CMK (cell line): ENCODE results near the gene SLC26A2.
A peak's percentile ranks its signal among the peaks of the same experiment; 100 is the strongest.
"Not testable (repeated sequence)": the region's sequence is repeated elsewhere in the genome, so short reads cannot be mapped to it uniquely, and the experiment has no call there.

Experiments used
- DNase-seq: peaks from one replicate; pipeline ENCODE4 v3.0.0-alpha.2; 2010; ENCODE audit warnings: low read depth

SLC26A2 gene

DNA sequence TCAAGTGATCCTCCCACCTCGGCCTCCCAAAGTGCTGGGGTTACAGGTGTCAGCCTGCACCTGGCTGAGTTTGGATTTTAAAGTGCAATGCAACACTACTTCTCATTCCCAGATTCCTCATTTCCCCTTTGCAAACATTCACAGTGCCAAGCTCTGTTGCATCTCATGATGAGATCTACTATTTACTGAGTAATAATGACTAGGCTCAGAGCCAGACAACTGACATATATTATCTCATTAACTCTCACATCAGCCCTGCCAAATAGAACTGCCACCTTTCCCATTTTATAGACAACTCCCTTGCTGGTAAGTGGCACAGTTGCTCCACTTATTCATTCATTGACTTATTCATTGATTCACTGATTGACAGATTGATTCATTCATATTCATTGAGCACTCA lies 22.9 kb upstream of the SLC26A2 start:
- DNase-seq, result no peak

GRCh38 chr5:149938279-149938678 lies 22.3 kb upstream of the SLC26A2 start:
- no peak for DNase-seq

- no peak for DNase-seq
Observed at GRCh38 chr5:149938791-149939358, 21.7 kb upstream of the SLC26A2 start.

GRCh38 chr5:149939546-149939945 lies 21.0 kb upstream of the SLC26A2 start:
- no peak for DNase-seq

GRCh38 chr5:149940077-149940574 lies 20.4 kb upstream of the SLC26A2 start:
- no peak for DNase-seq

DNA sequence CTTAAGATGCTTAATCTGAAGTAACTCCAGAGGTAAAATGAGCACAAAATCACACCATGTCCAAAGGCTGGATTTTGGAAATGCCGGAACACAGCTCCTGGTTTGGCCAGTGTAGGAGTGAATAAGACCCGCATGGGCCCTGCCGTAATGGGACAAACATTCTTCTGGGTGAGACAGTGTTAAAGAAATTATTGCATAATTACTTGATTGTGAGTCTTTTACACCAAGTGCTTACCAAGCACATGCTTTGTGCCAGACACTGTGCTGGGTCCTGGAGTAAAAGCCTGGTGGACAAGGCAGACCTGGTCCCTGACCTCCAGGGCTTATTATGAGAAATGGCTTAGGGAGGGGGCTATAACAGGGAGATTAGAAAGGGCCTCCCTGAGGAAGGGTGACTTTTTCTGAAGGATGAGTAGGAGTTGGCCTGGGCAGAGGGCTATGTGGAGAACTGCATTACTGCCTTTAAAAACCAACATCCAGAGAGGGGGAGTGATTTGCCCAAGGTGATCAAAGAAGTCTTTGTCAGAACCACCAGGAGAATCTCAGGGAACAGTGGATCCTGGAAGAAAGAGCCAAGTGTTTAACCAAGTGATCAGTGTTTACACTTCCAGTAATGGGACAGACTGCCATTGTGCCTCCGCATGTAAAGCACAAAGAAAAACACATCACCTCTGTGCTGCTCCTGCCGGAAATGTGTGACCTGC lies 19.5 kb upstream of the SLC26A2 start:
- DNase-seq, result no peak

DNA sequence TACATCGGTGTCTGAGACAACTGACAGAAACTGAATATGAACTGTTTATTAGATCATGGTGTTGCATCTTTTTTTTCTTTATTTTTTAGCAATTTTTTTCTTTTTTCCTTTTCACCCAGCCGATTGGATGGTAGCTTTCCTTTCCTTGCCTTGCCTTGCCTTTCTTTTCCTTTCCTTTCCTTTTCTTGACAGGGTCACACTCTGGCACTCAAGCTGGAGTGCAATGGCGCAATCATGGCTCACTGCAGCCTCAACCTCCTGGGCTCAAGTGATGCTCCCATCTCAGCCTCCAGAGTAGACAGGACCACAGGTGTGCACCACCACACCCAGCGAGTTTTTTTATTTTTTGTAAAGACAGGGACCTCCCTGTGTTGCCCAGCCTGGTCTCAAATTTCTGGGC lies 18.8 kb upstream of the SLC26A2 start:
- DNase-seq, result no peak

GRCh38 chr5:149942199-149942598 lies 18.4 kb upstream of the SLC26A2 start:
- no peak for DNase-seq

DNA sequence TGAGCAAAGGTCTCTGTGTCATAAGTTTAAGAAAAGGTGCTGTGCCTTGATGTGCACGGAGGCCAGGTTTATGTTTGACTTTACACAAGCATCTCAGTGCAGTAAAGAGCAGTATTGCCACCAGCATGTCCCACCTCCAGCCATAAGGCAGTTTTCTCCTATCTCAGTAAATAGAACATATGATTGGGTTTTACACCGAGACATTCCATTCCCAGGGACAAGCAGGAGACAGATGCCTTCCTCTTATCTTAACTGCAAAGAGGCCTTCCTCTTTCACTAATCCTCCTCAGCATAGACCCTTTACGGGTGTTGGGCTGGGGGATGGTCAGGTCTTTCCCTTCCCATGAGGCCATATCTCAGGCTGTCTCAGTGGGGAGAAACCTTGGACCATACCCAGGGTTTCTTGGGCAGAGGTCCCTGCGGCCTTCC lies 17.8 kb upstream of the SLC26A2 start:
- not testable (repeated sequence) for DNase-seq

DNA sequence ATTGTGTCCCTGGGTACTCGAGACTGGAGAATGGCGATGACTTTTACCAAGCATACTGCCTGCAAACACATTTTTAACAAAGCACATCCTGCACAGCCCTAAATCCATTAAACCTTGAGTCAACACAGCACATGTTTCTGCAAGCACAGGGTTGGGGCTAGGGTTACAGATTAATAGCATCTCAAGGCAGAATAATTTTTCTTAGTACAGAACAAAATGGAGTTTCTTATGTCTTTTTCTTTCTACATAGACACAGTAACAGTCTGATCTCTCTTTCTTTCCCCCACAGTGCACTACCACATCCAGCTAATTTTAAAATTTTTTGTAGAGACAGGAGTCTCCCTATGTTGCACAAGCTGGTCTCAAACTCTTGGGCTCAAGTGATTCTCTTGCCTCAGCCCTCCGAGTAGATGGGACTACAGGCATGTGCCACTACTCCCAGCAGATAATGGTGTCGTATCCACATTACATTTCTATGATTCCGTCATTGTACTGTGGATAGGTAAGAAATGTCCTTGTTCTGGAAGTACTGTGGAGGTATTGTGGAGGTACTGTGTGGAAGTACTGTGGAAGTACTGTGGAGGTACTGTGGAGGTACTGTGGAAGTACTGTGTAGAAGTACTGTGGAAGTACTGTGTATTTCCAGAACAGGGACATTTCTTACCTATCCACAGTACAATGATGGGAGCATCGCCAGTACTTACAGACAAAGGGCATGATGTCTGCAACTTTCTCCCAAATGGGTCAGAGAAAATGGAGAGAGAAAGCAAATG lies 17.2 kb upstream of the SLC26A2 start:
- DNase-seq, result not testable (repeated sequence)

- DNase-seq, result no peak
Observed at GRCh38 chr5:149944666-149945065, 15.9 kb upstream of the SLC26A2 start, which contains the start of gene PDE6A. Gene PDE6A, minus strand, starts transcription at chr5:149944793. Its CDS starts 120 bp downstream, at chr5:149944673.

DNA sequence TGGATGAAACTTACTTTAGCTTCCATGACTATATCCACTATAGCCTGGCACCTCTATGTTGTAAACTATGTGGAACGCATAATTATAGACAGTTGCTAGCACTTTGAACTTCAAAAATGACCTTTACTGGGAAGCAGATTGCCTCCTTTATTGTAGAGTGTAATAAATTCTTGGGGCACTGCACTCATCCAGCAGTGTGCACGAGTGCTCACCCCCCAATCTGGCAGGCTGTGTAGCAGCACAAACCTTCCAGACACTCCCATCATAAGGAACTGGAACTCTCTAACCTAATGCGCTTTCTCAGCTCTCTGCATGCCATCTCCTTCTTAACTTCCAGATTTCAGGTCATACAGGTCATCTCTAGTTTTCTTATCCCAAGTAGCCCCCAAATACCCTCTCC lies 14.4 kb upstream of the SLC26A2 start:
- DNase-seq, result no peak

DNA sequence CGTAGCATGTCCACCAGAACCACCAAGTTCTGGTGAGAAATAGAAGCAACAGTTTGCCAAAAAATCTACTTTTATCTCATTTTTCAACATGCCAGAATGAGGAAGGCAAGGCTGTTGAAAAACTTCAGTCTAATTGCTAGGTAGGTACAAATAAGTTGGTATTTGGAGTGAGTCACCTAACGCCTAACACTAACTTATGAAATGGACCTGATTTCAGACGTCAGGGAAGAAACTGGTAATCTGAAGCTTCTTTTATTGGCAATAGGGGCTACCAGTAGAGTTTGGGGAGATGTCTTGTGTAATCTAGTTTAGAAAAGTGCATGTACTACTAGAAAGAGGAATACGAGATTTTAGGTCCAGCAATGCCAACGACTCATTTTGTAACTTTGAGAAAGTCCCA lies 11.6 kb upstream of the SLC26A2 start:
- no peak for DNase-seq

DNA sequence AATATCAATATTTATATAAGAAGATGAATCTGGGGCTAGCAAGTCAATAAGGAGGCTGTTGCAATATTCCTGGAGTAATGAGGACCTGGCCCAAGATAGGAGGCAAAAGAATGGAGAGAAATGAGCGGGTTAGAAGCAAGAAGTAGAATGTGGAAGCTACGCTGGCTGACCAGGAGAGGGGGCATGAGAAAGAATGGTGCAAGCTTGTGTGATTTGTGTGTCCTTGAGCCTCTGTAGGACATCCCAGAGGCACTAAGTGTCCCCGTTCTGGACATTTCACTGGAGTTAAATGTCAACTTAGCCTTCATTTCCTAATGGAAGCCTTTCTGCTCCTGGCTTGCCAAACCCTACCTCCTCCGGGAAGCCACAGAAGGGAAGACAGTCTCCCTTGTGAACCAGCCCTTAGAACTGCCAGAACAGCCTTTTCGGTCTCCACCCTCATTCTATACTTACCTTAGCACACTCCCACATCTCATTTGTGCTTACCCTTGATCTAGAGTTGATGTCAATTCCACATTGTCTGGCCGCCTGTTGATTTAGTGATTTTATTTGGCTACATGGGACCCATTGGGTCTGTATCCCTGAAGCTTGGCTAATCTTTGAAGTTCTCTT lies 9.3 kb upstream of the SLC26A2 start:
- DNase-seq, result no peak

GRCh38 chr5:149953436-149954121 lies 7.0 kb upstream of the SLC26A2 start:
- no peak for DNase-seq

- no peak for DNase-seq
Observed at GRCh38 chr5:149954798-149955197, 5.8 kb upstream of the SLC26A2 start.

DNA sequence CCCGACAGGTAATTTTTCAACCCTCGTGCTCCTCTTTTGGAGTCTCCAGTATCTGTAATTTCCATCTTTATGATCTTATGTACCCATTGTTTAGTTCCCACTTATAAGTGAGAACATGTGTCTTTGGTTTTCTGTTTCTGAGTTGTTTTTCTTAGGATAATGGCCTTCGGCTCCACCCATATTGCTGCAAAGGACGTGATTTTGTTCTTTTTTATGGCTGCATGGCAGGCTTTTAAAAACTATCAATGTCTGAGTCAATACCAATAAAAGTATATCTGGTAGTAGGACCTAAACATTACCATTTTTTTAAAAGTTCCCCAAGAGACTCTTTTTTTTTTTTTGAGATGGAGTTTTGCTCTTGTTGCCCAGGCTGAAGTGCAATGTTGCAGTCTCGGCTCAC lies 3.9 kb upstream of the SLC26A2 start:
- DNase-seq, result no peak

DNA sequence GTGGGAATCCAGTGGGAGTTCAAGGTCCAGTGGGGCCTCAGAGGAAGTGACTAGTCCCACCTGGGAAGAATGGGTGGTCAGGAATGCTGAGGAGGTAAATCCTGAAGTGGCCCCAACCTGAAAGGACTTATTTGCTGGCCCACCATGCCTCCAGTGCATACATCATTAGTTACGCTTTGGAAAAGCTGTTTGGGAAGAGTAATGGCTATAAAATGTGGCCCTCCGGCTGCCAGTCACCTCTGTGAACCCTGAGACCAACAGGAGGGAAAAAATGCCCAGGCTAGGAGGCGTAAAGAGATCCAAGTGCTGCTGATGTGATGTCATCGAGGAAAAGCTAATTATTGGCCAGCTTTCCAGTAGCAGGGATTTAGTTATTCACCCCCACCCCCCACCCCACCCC lies 2.7 kb upstream of the SLC26A2 start:
- DNase-seq, result no peak

- peak; percentile 70 for DNase-seq
Observed at GRCh38 chr5:149959406-149960236, 937 bp upstream of the SLC26A2 start.

GRCh38 chr5:149961186-149961685 lies 678 bp downstream of the SLC26A2 start:
- no peak for DNase-seq

DNA sequence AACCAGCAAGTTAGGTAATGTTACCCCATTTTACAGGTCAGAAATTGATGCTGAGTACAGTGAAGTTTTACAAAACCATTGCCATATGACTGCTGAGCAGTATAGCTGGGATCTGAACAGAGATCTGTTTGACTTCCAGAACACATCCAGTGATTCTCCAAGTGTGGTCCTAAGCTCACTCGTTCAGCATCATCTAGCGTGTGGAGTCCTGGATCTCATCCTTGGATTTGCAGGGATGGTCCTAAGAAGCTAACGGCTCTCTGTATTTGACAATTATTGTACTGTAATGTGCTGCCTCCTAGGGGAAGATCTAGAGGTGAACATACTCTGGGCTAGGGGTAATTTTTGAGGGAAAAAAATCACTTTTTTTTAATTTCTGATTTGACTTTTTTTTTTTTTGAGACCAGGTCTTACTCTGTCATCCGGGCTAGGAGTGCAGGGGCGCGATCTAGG lies 1.4 kb downstream of the SLC26A2 start:
- no peak for DNase-seq
